ENCODE data around the gene BLVRB. TPM values are rescaled to one million over a fixed set of nuclear protein-coding genes. Genes with fewer than 3 reads are reported as not detected.

Gene BLVRB
- total and polyA plus RNA-seq, 7 donors, result 74.1 to 204 (median 167) TPM

DNA sequence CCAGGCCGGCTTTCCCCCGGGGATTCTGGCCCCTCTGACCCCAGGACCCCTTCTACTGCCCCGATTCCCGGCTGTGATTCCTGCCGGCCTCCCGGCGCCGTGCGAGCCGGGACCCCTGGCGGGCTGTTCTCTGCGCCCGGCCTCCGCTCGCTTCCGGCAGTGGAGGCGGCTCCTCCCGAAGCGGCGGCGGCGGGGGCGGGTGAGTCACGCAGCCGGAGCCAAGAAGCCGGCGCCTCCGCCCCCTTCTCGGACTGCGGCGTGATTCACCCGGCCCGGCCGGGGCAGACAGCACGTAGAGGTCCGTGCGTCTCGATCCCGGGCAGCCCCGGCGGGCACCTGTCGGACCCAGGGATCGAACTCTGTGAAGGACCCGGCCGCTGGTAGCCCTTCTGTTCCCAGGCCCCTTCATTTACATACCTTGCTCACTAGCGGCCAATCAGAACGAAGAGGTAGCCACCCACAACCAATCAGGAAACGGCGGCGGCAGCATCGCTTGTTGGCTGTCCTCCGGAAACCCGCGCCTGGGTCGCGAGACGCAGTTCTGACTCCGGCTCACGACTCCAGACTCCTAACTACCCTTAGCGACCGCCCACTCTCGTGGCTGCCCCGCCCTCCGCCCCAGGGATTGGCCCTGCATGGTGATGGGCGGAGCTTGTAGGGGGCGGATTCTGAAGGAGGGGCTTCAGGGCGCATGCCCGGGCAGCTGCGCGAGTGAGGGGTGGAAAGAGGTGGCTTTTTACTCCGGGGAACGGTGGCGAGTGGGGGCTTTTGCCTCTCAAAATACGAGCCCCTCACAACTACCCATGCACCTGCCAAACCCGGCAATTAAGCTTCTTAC is 39.9 kb downstream of the BLVRB start, which contains the start of gene SERTAD1:
Gene SERTAD1 (minus strand): TSS at position 543 of the 838 bp plus-strand sequence. CDS start 2,446 bp downstream, outside the sequence.
- 0 to 1% (median 0%) methylated on average over 69 to 75 of the region's 75 CpGs for WGBS, 3 donors
- no peaks in the 10 kb centered on the region for H3K9me3 ChIP-seq
- peak within 1 kb of the TSS; percentile 99 for H3K27ac ChIP-seq
- ATAC-seq (peak; percentile 85 to 88 (median 86)), DNase-seq (peak; percentile 99 to 100)
- peak; percentile 71 for TF ChIP-seq CTCF (IDR thresholded peaks at IDR 0.05)
- H3K4me3 ChIP-seq, result peak within 1 kb of the TSS; percentile 88
- H3K36me3 ChIP-seq (ENCODE audit: insufficient read depth in 1 of 2, low read depth in 1 of 2), result peaks cover 0 to 21% of the 10 kb centered on the region in 2 donors
- peaks cover 29% of the 10 kb centered on the region for H3K4me1 ChIP-seq
- intact Hi-C loops (cut with DNase I), result no loop called here
- no peaks in the 10 kb centered on the region for H3K27me3 ChIP-seq (ENCODE audit: insufficient read depth in 3 of 3, low read length in 2 of 3)

DNA sequence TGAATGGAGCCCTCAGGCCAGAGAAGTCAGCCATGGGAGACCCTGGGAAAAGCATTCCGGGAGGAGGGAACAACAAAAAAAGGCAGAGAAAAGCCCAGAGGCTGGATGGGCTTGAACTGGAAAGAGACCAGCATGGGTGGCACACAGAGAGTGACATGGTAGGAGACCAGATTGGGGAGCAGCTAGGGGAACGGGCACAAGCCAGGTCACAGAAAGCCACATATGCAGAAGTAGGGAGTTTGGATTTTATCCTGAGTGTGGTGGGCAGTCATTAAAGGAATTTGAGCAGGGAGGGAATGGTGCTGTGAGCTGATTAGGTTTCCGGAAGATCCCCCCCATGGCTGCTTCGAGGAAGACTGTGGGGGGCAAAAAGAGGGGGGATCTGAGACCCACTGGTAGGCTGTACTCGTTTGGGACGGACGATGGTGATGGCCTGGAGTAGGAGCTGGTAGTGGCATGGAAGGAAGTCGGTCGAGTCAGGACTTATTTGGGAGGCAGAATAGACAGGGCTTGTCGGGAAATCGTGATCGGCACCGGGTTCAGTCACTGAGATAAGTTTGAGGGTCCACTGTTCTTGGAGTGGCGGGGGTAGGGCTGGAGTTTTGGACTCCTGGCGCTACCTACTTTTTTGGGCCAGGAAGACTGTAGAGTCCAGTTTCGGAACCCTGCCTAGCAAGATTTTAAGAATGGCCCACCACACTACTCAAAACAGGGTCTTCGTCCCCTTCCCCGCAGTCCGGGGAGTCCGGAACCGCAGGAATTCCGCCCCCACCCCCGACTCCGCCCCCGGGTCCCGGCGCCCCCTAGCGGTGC is 40.7 kb downstream of the BLVRB start:
- ATAC-seq, result no peak
- peaks cover 29% of the 10 kb centered on the region for H3K4me1 ChIP-seq
- peaks cover 0 to 21% of the 10 kb centered on the region in 2 donors for H3K36me3 ChIP-seq (ENCODE audit: insufficient read depth in 1 of 2, low read depth in 1 of 2)
- no peak for DNase-seq
- peak overlapping the region; percentile 88 for H3K4me3 ChIP-seq
- peak overlapping the region; percentile 99 for H3K27ac ChIP-seq
- intact Hi-C loops (cut with DNase I), result loop anchor here in 1 of 2 donors (1.0 kb wide), 1 partner anchor 18 kb away; no protein-coding TSS in a partner anchor
- 0 to 2% (median 1%) methylated on average over 27 to 28 of the region's 28 CpGs for WGBS, 3 donors
- no peaks in the 10 kb centered on the region for H3K27me3 ChIP-seq (ENCODE audit: insufficient read depth in 3 of 3, low read length in 2 of 3)
- H3K9me3 ChIP-seq, result no peaks in the 10 kb centered on the region
- TF ChIP-seq CTCF (IDR thresholded peaks at IDR 0.05), result no peak

DNA sequence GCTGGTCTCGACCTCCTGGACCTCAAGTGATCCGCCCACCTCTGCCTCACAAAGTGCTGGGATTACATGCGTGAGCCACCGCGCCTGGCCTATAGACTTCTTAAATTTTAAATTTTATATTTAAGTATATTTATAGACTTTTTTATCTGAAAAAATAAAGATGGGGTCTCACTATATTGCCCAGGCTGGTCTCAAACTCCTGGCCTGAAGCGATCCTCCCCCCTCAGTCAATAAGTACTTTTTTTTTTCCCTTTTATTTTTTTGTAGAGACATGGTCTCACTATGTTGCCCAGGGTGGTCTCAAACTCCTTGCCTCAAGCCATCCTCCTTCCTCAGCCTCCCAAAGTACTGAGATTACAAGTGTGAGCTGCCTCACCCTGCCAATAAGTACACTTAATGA is 41.6 kb downstream of the BLVRB start:
- H3K4me1 ChIP-seq, result peaks cover 29% of the 10 kb centered on the region
- ATAC-seq, result no peak
- no peaks in the 10 kb centered on the region for H3K9me3 ChIP-seq
- DNase-seq, result no peak
- no peak for TF ChIP-seq CTCF (IDR thresholded peaks at IDR 0.05)
- H3K27me3 ChIP-seq (ENCODE audit: insufficient read depth in 3 of 3, low read length in 2 of 3), result no peaks in the 10 kb centered on the region
- peaks cover 0 to 21% of the 10 kb centered on the region in 2 donors for H3K36me3 ChIP-seq (ENCODE audit: insufficient read depth in 1 of 2, low read depth in 1 of 2)
- H3K4me3 ChIP-seq, result peak overlapping the region; percentile 88
- intact Hi-C loops (cut with DNase I), result loop anchor here in 1 of 2 donors (1.0 kb wide), 1 partner anchor 19 kb away; no protein-coding TSS in a partner anchor
- WGBS, 3 donors, result 90 to 95% (median 90%) methylated on average over 6 of the region's 6 CpGs
- H3K27ac ChIP-seq, result peak overlapping the region; percentile 99

GRCh38 chr19:40422748-40423566 is 42.6 kb downstream of the BLVRB start:
- Histone ChIP-seq H3K36me3 (ENCODE audit: insufficient read depth in 1 of 2, low read depth in 1 of 2) (peaks cover 0 to 21% of the 10 kb centered on the region in 2 donors), H3K9me3 (no peaks in the 10 kb centered on the region), H3K27ac (peak overlapping the region; percentile 99), H3K4me1 (peaks cover 29% of the 10 kb centered on the region), H3K4me3 (peak overlapping the region; percentile 88), H3K27me3 (ENCODE audit: insufficient read depth in 3 of 3, low read length in 2 of 3) (no peaks in the 10 kb centered on the region)
- no peak for DNase-seq
- TF ChIP-seq CTCF (IDR thresholded peaks at IDR 0.05), result no peak
- ATAC-seq, result no peak
- 73 to 82% (median 76%) methylated on average over 29 to 31 of the region's 31 CpGs for WGBS, 3 donors
- intact Hi-C loops (cut with DNase I), result no loop called here

All from psoas muscle (tissue), 8 donors.